Lung (tissue), 12 donors: ENCODE measurements around the gene CARD14. TPM values are rescaled to one million over a fixed set of nuclear protein-coding genes. Genes with fewer than 3 reads are reported as not detected.

ENCODE experiments used
- ATAC-seq: fragments of 200-7000 bp; cut with Tn5 transposase; one replicate; pipeline ENCODE4 v1.9.1; 2020; ENCODE audit warnings: moderate number of reproducible peaks; ENCODE audit not compliant: insufficient read depth, low FRiP score
- DNase-seq, 3 donors: peaks; one replicate each; pipeline ENCODE4 v3.0.0-alpha.2; 2013 to 2017
- H3K27ac ChIP-seq, 2 donors: one replicate each; pipeline ENCODE4 v1.5.1; 2013; ENCODE audit warnings: mild to moderate bottlenecking in 2 of 2, moderate library complexity in 2 of 2, control low read depth in 1 of 2, inconsistent platforms in 1 of 2, low read depth in 1 of 2, low read length in 1 of 2
- H3K27me3 ChIP-seq, 3 donors: one replicate each; pipeline ENCODE4 v1.5.1; 2013; ENCODE audit warnings: low read length in 2 of 3; ENCODE audit not compliant: control insufficient read depth in 3 of 3, insufficient read depth in 3 of 3
- H3K36me3 ChIP-seq, 4 donors: one replicate each; pipeline ENCODE4 v1.5.1; 2013; ENCODE audit warnings: low read length in 4 of 4, mild to moderate bottlenecking in 1 of 4, moderate library complexity in 1 of 4; ENCODE audit not compliant: control insufficient read depth in 4 of 4, insufficient read depth in 4 of 4
- H3K4me1 ChIP-seq, 5 donors: one replicate each; pipeline ENCODE4 v1.5.1; 2013; ENCODE audit warnings: low read length in 5 of 5, mild to moderate bottlenecking in 2 of 5, moderate library complexity in 1 of 5; ENCODE audit not compliant: control insufficient read depth in 5 of 5, insufficient read depth in 5 of 5
- H3K4me3 ChIP-seq: one replicate; pipeline ENCODE4 v1.5.1; 2013; ENCODE audit warnings: mild to moderate bottlenecking, control low read depth, moderate library complexity
- H3K9ac ChIP-seq, 2 donors: one replicate each; pipeline ENCODE4 v1.5.1; 2013; ENCODE audit warnings: low read length in 2 of 2, control low read depth in 1 of 2; ENCODE audit not compliant: insufficient read depth in 1 of 2
- H3K9me3 ChIP-seq, 4 donors: one replicate each; pipeline ENCODE4 v1.5.1; 2013; ENCODE audit warnings: low read length in 3 of 4, mild to moderate bottlenecking in 1 of 4, moderate library complexity in 1 of 4; ENCODE audit not compliant: control insufficient read depth in 4 of 4, insufficient read depth in 3 of 4
- WGBS, 2 donors: extraction: QIAGEN DNeasy Blood & Tissue Kit; methylation state at CpG; one replicate each; pipeline ENCODE4 v1.1.7; 2013; 5-methylcytosine and 5-hydroxymethylcytosine counted together
- polyA plus RNA-seq, 2 donors: library from polyadenylated mRNA; stranded (reverse); fragments of 200-250 nt; gene quantifications; one replicate each; pipeline ENCODE4 v1.2.1, GENCODE V29; 2013
- total RNA-seq, 2 donors: library from RNA; depleted of rRNA in 1 of 2; stranded (reverse); fragments of >200 nt in 1 of 2; gene quantifications; one replicate each; pipeline ENCODE4 v1.2.1, GENCODE V29; 2014 to 2021
- TF ChIP-seq, protein P1 (sequence below): IDR thresholded peaks from 2 replicates; pipeline ENCODE4 v1.5.1; 2012; ENCODE audit warnings: mild to moderate bottlenecking; ENCODE audit errors: control extremely low read depth, extremely low read depth
- donor health status: control.
- donor health status: control.
- donor health status: Bipolar disorder and iron deficiency.
- donor health status: healthy.
- donor health status: DM: yes; HTN: yes; CAD: no.

The CARD14 gene
- total and polyA plus RNA-seq, 4 donors = 0.50 to 1.8 (median 1.2) TPM

DNA sequence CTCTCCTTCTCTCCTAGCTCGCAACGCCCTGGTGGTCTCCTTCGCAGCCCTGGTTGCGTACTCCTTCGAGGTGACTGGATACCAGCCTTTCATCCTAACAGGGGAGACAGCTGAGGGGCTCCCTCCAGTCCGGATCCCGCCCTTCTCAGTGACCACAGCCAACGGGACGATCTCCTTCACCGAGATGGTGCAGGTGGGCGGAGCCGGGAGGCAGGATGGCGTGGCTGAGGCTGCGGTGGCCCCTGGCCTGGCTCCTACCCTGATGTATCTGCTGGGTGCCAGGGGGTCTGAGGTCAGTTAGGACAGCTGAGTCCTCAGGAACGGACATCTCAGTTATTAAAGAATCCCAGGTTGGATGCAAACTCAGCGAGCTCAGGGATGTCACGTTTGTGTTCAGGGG is 67.1 kb downstream of the CARD14 start:
- no peak for DNase-seq
- WGBS, 2 donors = 89 to 91% methylated on average over 17 of the region's 17 CpGs
- no peak overlapping the region for H3K9ac ChIP-seq
- TF ChIP-seq, protein P1, sequence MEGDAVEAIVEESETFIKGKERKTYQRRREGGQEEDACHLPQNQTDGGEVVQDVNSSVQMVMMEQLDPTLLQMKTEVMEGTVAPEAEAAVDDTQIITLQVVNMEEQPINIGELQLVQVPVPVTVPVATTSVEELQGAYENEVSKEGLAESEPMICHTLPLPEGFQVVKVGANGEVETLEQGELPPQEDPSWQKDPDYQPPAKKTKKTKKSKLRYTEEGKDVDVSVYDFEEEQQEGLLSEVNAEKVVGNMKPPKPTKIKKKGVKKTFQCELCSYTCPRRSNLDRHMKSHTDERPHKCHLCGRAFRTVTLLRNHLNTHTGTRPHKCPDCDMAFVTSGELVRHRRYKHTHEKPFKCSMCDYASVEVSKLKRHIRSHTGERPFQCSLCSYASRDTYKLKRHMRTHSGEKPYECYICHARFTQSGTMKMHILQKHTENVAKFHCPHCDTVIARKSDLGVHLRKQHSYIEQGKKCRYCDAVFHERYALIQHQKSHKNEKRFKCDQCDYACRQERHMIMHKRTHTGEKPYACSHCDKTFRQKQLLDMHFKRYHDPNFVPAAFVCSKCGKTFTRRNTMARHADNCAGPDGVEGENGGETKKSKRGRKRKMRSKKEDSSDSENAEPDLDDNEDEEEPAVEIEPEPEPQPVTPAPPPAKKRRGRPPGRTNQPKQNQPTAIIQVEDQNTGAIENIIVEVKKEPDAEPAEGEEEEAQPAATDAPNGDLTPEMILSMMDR = no peak
- H3K9me3 ChIP-seq = peaks cover 0 to 10% (median under 1%) of the 10 kb centered on the region in 4 donors
- H3K36me3 ChIP-seq = peaks cover 2 to 22% (median 17%) of the 10 kb centered on the region in 4 donors
- no peaks in the 10 kb centered on the region for H3K27me3 ChIP-seq
- no peak overlapping the region for H3K4me3 ChIP-seq
- H3K27ac ChIP-seq = no peak overlapping the region
- H3K4me1 ChIP-seq = no peaks in the 10 kb centered on the region
- ATAC-seq = no peak

DNA sequence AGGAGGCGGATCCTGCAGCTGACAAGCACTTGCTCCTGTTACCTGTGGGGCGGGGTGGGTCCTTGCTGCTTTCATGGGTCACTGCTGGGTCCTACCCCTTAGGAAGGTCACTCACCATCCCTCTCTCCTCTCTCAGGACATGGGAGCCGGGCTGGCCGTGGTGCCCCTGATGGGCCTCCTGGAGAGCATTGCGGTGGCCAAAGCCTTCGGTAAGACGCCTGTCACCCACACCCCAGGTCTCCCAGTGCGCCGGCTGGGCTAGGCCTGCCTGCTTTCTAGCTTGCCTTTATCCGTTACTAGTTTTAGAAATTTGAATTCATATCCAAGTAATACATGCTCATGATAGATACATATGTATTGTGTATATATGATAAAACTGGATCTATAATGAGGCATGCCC is 67.6 kb downstream of the CARD14 start:
- H3K27me3 ChIP-seq = no peaks in the 10 kb centered on the region
- H3K36me3 ChIP-seq = peaks cover 2 to 26% (median 16%) of the 10 kb centered on the region in 4 donors
- H3K4me3 ChIP-seq = no peak overlapping the region
- TF ChIP-seq, protein P1 = no peak
- ATAC-seq (no peak), DNase-seq (no peak)
- no peaks in the 10 kb centered on the region for H3K4me1 ChIP-seq
- 96% methylated on average over 10 of the region's 10 CpGs for WGBS, 2 donors
- H3K27ac ChIP-seq = no peak overlapping the region
- no peak overlapping the region for H3K9ac ChIP-seq
- peaks cover 0 to 8% (median under 1%) of the 10 kb centered on the region in 4 donors for H3K9me3 ChIP-seq

DNA sequence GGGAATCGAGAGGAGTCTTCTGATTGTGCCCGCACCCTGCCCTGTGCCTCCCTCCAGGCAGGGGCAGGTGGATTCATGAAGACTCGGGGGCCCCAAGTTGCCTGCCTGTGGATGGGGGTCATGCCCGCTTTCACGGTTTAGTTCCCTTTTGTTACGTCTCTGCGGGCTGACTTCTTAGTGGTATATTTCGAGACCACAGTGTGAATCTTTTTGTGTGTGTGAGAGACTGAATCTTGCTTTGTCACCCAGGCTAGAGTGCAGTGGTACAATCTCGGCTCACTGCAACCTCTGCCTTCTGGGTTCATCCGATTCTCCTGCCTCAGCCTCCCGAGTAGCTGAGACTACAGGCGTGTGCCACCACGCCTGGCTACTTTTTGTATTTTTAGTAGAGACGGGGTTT is 72.7 kb downstream of the CARD14 start:
- H3K27ac ChIP-seq = no peak overlapping the region
- no peak for ATAC-seq
- no peaks in the 10 kb centered on the region for H3K9me3 ChIP-seq
- 83 to 87% methylated on average over 14 of the region's 14 CpGs for WGBS, 2 donors
- no peaks in the 10 kb centered on the region for H3K27me3 ChIP-seq
- no peak overlapping the region for H3K4me3 ChIP-seq
- no peaks in the 10 kb centered on the region for H3K4me1 ChIP-seq
- no peak for DNase-seq
- peaks cover 2 to 39% (median 12%) of the 10 kb centered on the region in 4 donors for H3K36me3 ChIP-seq
- no peak overlapping the region for H3K9ac ChIP-seq
- TF ChIP-seq, protein P1 = no peak
